Fibroblast of the aortic adventitia (primary cell): Measurements from ENCODE around the gene ERC2. TPM values are rescaled to one million over a fixed set of nuclear protein-coding genes. Genes with fewer than 3 reads are reported as not detected.

Experiments
- DNase-seq: peaks from one replicate; pipeline ENCODE4 v3.0.0-alpha.2; 2010; ENCODE audit warnings: low read depth
- H3K4me3 ChIP-seq: 2 replicates; pipeline ENCODE4 v1.5.1; 2011; ENCODE audit warnings: low read depth, mild to moderate bottlenecking, control low read depth, low read length, moderate library complexity
- total RNA-seq: library from RNA; depleted of rRNA; stranded (reverse); fragments of >200 nt; gene quantifications from 2 replicates; pipeline ENCODE4 v1.2.3, GENCODE V29; 2012; ENCODE audit warnings: low replicate concordance
- TF ChIP-seq, protein P1 (sequence below): IDR thresholded peaks from 2 replicates; pipeline ENCODE4 v1.5.1; 2011; ENCODE audit warnings: mild to moderate bottlenecking, low read length, control low read depth, inconsistent platforms; ENCODE audit not compliant: insufficient read depth

The ERC2 gene
- total RNA-seq, 1 donor: 0.09 TPM

GRCh38 chr3:55724821-55725220 lies 743.4 kb downstream of the ERC2 start:
- H3K4me3 ChIP-seq: no peak overlapping the region
- TF ChIP-seq, protein P1, sequence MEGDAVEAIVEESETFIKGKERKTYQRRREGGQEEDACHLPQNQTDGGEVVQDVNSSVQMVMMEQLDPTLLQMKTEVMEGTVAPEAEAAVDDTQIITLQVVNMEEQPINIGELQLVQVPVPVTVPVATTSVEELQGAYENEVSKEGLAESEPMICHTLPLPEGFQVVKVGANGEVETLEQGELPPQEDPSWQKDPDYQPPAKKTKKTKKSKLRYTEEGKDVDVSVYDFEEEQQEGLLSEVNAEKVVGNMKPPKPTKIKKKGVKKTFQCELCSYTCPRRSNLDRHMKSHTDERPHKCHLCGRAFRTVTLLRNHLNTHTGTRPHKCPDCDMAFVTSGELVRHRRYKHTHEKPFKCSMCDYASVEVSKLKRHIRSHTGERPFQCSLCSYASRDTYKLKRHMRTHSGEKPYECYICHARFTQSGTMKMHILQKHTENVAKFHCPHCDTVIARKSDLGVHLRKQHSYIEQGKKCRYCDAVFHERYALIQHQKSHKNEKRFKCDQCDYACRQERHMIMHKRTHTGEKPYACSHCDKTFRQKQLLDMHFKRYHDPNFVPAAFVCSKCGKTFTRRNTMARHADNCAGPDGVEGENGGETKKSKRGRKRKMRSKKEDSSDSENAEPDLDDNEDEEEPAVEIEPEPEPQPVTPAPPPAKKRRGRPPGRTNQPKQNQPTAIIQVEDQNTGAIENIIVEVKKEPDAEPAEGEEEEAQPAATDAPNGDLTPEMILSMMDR: no peak
- no peak for DNase-seq

DNA sequence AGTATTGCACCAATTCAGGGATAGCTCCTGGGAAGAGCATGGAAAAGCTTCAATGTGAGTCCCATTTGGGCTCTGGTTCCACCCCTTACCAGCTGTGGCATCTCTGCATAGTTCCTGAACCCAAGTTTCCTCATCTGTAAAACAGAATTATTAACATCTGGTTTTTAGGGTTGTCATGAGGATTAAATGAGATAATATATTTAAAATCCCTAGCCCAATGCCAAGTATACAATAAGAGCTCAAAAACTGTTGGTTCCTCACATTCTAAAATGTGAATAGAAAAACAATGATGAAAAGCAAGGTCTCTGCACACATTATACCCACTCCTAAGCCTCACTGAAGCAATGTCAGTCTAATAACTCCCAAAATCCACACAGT lies 743.9 kb downstream of the ERC2 start:
- no peak overlapping the region for H3K4me3 ChIP-seq
- TF ChIP-seq, protein P1: no peak
- no peak for DNase-seq

DNA sequence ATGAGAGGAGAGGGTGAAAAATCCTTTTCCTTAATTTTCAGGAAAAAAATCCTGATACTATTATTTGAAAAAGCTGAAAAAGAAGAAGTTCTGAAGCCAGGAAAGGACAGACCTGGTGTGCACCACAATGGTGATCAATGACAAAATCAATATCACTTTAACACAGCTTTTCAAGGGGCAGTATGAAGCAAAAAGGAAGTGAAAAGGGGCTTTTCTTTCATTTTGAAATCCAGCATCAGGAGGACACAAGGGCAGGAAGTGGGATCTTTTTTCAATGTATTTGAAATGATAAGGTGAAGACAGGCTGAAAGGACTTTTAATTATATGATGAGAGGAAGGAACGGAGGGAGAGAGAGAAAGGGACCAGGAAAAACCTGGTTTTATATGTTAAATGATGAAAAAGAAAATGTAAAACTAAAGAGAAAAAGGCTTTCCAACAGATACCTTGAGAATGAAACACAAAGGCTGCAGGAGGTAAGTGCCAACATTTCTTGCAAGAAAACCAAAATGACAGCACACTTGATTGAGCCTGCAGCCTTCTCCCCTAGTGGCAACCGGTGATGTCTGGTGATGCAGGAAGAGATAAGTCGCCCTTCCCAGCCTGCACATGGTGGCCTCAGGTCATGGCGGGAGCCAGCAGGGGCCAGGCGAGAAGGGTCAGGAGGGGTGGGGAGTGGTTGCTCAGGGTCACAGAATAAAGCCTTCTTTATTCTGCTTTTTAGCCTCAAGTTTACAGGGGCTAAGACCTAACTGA lies 744.4 kb downstream of the ERC2 start:
- TF ChIP-seq, protein P1: no peak

GRCh38 chr3:55721716-55722484 lies 746.4 kb downstream of the ERC2 start:
- DNase-seq: peak; percentile 36
- no peak overlapping the region for H3K4me3 ChIP-seq
- TF ChIP-seq, protein P1: peak; percentile 69

More for the DNA sequence above, 744.4 kb downstream of the ERC2 start:
- no peak for DNase-seq
- H3K4me3 ChIP-seq: no peak overlapping the region

- DNase-seq: peak; percentile 34
- no peak overlapping the region for H3K4me3 ChIP-seq
- TF ChIP-seq, protein P1: peak; percentile 15
These were observed 747.7 kb downstream of the ERC2 start for GRCh38 chr3:55720614-55721013.

- DNase-seq: peak; percentile 26
- TF ChIP-seq, protein P1: no peak
These were observed 748.8 kb downstream of the ERC2 start for GRCh38 chr3:55719508-55719907.

More at GRCh38 chr3:55719508-55719907, 748.8 kb downstream of the ERC2 start:
- H3K4me3 ChIP-seq: no peak overlapping the region
